NCI-H446 (cell line): ENCODE results near the gene PTPN14.

Experiments used
- DNase-seq, 2 experiments: peaks; one replicate each; lab custom pipeline; 2025; lab: John Stamatoyannopoulos, UW

The PTPN14 gene

GRCh38 chr1:214363386-214363785, 188.0 kb downstream of the PTPN14 start:
- no peak for DNase-seq

DNA sequence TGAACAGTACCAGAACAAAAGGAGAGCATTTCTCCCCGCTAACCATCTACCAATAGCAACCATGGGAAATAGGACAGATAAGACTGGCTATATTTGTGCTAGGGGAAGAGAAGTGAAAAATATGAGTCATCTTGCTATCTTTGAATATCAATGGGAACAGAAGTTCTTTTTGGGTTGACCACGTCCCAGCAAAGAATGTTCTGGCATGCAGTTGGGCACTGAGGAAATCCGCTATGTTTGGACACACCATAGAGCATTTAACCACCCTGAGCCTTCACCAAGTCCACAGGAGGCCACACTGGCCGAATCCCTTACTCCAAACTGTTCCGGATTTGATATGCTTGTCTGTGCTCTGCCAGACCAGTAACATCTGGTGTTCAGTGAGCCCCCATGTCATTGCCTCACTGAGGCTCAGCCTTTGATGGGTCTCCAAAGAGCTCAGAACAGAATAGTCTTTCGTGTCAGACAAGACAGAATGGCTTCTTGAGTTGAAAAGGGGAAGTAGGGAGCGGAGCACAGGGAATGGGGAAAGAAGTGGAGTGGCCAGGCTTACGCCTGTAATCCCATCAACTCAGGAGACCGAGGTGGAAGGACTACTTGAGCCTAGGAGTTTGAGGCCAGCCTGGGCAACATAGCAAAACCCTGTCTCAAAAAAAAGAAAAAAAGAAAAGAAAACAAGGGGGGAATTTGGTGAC, 189.1 kb downstream of the PTPN14 start:
- no peak for DNase-seq

DNA sequence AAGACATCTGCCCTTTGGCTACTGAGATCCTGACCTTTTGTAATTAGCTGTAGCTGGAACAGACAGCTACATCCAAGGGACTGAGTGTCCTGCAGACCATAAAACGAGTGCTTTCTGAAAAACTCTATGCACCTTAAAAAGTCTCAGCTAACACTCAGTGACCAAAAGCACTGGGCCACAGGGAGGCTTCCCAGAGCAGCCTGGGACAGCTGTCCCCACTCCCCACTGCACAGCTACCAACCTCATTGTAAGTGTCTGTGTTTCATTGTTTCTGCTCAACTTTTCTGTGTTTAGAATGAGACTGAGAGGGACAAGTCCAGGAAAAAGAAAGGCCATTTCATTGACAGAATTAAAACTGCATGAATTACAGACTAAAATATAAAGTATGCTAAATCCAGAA, 189.8 kb downstream of the PTPN14 start:
- DNase-seq: no peak

DNA sequence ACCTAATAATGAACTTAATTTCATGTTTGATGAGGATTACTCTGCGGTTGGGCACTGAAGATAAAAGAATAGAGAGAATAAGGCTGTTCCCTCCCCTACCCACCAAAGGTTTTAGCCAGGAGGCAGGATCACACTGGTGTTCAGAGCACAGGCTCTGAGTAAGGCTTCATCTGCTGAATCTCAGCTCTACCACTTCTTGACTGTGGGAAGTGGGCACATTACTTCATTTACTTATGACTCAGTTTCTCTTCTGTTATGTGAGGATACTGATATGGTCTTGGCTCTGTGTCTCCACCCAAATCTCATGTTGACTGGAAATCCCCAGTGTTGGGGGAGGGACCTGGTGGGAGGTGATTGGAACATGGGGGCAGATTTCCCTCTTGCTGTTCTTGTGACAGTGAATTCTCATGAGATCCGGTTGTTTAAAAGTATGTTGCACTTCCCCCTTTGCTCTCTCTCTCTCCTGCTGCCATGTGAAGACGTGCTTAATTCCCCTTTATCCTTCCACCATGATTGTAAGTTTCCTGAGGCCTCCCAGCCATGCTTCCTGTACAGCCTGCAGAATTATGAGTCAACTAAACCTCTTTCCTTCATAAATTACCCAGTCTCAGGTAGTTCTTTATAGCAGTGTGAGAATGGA, 190.8 kb downstream of the PTPN14 start:
- DNase-seq: no peak

GRCh38 chr1:214360116-214360515, 191.3 kb downstream of the PTPN14 start:
- DNase-seq: no peak

- peak in 1 of 2 experiments; percentile 11 for DNase-seq
These were observed 196.8 kb downstream of the PTPN14 start for GRCh38 chr1:214354440-214355148.

- no peak for DNase-seq
These were observed 198.6 kb downstream of the PTPN14 start for GRCh38 chr1:214352838-214353237.

- DNase-seq: no peak
These were observed 199.7 kb downstream of the PTPN14 start for GRCh38 chr1:214351551-214352277.

GRCh38 chr1:214349781-214350180, 201.6 kb downstream of the PTPN14 start:
- no peak for DNase-seq

DNA sequence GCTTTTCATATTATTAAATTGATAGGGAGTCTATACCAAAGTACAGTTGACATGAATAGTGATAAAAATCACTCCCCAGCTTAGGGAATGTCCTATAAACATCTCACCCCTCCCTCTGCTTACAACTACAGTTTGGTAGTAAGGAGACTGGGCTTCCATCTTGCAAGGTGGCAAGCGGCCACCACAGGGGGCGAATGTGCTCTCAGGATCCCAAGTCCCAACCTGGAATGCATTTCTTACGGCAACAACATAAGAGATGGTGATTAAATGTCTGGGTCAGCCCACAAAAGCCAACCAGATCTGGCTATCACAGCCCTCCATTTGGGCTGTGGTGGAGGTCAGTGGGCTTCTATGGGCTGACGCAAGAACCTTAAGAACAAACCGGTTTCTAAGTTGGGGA, 202.4 kb downstream of the PTPN14 start:
- DNase-seq: no peak

GRCh38 chr1:214344897-214345296, 206.5 kb downstream of the PTPN14 start:
- no peak for DNase-seq

DNA sequence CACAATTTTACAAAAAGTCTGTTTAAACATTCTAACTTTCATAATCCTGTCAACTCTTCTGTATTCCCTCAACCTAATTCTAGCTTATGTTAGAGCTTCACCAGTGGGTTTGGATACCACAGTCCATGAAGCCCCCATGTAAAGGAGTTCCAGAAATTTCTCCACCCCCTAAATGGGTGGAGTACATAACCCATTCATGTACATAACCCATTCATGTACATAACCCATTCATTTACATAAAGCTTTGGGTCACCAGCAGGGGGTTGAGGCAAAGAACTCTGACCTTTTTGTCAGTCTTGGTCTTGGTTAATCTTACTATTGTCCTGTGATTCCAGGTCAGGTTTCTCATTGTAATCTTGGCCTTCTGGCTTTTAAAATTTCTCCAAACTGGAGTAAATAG, 208.9 kb downstream of the PTPN14 start:
- no peak for DNase-seq

DNA sequence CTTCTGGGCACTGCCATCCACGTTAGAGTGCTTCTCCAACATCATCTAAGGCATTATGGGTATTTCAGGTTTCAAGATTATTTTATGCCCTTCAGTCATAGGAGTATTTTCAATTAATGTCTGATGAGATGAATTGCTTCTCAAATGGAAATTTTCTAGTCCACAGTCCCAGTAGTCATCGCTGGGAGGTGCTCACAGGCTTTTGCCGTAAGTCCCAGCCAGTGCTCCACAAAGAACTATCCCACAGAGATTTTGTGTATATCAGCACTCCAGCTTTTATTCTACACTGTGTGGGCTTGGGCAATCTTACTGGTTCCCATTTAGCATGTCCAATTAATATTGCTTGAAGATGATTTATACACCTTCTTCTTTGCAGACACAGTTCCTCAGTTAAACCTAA, 209.5 kb downstream of the PTPN14 start:
- no peak for DNase-seq

DNA sequence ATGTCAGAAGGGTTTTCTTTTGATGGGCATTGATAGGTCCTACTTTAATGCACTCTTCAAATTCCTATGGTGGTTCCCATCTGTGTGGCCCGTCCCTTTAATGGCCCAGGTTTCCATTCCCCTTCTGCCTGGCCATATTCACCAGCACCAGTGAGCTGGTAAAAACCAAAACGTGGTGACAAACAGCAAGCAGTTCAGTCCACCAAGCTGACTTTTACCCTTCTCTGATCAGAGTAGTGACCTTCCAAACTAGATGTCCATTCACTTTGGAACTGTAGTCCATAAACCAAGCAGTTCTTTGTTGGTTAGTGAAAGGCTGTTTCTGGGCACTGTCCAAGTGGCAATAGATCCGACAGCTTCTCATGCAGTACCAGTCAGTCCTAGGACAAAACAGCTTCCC, 209.9 kb downstream of the PTPN14 start:
- DNase-seq: no peak

DNA sequence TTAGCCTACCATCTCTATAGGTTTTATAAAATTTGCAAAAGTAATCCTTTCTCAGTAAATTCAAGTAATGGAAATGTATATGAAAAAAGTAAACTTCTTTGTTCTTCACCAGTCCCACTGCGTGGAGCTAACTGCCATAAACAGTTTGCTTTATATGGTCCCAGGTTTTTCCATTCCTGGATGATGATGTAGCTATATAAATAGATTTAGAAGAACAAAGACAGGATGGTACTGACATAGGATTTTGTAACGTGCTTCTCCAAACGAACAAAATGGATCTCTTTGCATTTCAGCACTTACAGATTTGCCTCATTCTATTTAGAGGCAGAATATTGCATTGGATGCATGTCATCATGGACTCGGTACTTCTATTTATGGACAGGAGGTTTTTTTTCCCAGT, 213.2 kb downstream of the PTPN14 start:
- no peak for DNase-seq

- DNase-seq: no peak
These were observed 213.9 kb downstream of the PTPN14 start for GRCh38 chr1:214337511-214337910.

DNA sequence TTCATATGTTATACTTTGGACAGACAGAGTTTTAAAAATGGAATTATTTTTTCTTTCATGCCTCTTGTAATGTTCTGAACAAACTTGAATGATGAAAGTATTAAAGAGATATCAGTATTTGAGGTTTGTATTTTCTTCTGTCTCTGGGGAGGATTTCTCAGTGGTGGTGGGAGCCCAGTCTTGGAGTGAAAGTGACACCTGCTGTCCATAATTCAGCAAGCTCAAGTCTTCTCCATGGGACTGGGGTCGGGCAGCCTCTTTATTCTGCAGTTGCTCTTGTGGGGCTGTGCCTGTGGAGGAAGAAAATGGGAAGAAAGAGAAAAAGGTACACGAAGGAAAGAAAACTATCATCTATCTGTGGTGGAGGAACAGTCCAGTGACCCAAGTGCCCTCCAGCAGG, 214.4 kb downstream of the PTPN14 start:
- no peak for DNase-seq

GRCh38 chr1:214335567-214335966, 215.8 kb downstream of the PTPN14 start:
- DNase-seq: no peak

- DNase-seq: peak in 1 of 2 experiments; percentile 73
These were observed 218.2 kb downstream of the PTPN14 start for GRCh38 chr1:214332946-214333798.

GRCh38 chr1:214331827-214332423, 219.5 kb downstream of the PTPN14 start:
- peak in 1 of 2 experiments; percentile 76 for DNase-seq

DNA sequence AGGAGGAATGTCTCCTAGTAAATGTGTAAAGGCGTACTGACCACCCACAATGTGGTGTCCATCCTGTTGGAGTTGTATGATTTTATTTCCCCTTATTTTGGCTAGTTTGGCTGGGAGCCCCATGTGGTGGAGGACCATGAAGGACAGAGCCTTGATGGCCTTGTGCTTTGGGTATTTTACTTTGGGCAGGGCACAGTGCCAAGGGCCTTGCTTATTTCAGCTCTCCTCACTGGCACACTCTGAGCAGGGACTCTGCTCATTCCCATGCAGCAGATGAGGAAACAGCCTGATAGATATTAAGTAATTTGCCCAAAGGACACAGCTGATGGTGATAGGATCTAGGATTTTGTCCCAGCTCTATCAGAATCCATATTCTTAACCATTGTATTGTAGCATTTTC, 220.2 kb downstream of the PTPN14 start:
- DNase-seq: no peak
